Measurements from ENCODE around the gene KIF1C. TPM values are rescaled to one million over a fixed set of nuclear protein-coding genes. Genes with fewer than 3 reads are reported as not detected.

Gene KIF1C
- total and polyA plus RNA-seq, 9 of the 15 experiments (the other 6 are each of a cell fraction or from before 2014, with no cell fraction given) = 0.38 to 68.4 (median 25.1) TPM

- peak; percentile 40; the same call in 1 of the 2 replicates for TF ChIP-seq ATF3 (IDR thresholded peaks at IDR 0.05)
- TF ChIP-seq ATF3 (CRISPR knock-in tag; conservative IDR thresholded peaks at IDR 0.05) = no peak
- TF ChIP-seq CTBP1 (IDR thresholded peaks at IDR 0.05; ENCODE audit: borderline replicate concordance) = peak; percentile 38; the same call in 1 of the 2 replicates
- TF ChIP-seq ADNP (tag; IDR thresholded peaks at IDR 0.05) = peak; percentile 57; the same call in 1 of the 2 replicates
- peak; percentile 76 for TF ChIP-seq NFIC (IDR thresholded peaks at IDR 0.05)
- TF ChIP-seq BRD9 (IDR thresholded peaks at IDR 0.05; ENCODE audit: low read depth, partially characterized antibody) = no peak
- no peak for TF ChIP-seq PHF8 (IDR thresholded peaks at IDR 0.05; ENCODE audit: borderline replicate concordance, low read length)
- peak; percentile 45; the same call in 1 of the 2 replicates for TF ChIP-seq FOSL1 (tag; conservative IDR thresholded peaks at IDR 0.05)
- 0 out of 2 replicates have a peak, but pooled peaks have one; percentile 17 for TF ChIP-seq HDAC2 (IDR thresholded peaks at IDR 0.05)
- no peak for TF ChIP-seq ZFP1 (CRISPR knock-in tag; IDR thresholded peaks at IDR 0.05)
- no peak for TF ChIP-seq CUX1 (CRISPR knock-in tag; IDR thresholded peaks at IDR 0.05)
- peak; percentile 48; the same call in 1 of the 2 replicates for TF ChIP-seq NCOR1 (IDR thresholded peaks at IDR 0.05)
- no peak for TF ChIP-seq MYNN (IDR thresholded peaks at IDR 0.05)
- no peak for TF ChIP-seq MYNN (CRISPR knock-in tag; IDR thresholded peaks at IDR 0.05)
- no peak for TF ChIP-seq HOXB6 (CRISPR knock-in tag; IDR thresholded peaks at IDR 0.05; ENCODE audit: borderline replicate concordance)
- no peak for TF ChIP-seq RBM34 (IDR thresholded peaks at IDR 0.05; ENCODE audit: borderline replicate concordance, insufficient read depth, low read length)
- no peak for TF ChIP-seq VEZF1 (CRISPR knock-in tag; IDR thresholded peaks at IDR 0.05)
- no peak for TF ChIP-seq ZNF76 (CRISPR knock-in tag; IDR thresholded peaks at IDR 0.05; ENCODE audit: borderline replicate concordance)
- no peak for TF ChIP-seq MAFF (IDR thresholded peaks at IDR 0.05; ENCODE audit: low read length)
- peak; percentile 61 for TF ChIP-seq ARID1B (IDR thresholded peaks at IDR 0.05)
- peak; percentile 53 to 64 for TF ChIP-seq KDM1A (IDR thresholded peaks at IDR 0.05)
Measured at GRCh38 chr17:5042157-5043022, 44.6 kb downstream of the KIF1C start (continued).

Measured in K562 (cell line).